ENCODE measurements around the gene FLAD1.

The FLAD1 gene

GRCh38 chr1:154951901-154952657 lies 31.1 kb upstream of the FLAD1 start:
- no peak for DNase-seq (ENCODE audit: low read depth, low spot score)
- H3K27ac ChIP-seq, result no peak overlapping the region

GRCh38 chr1:154952664-154953063 lies 30.5 kb upstream of the FLAD1 start:
- no peak for DNase-seq (ENCODE audit: low read depth, low spot score)
- no peak overlapping the region for H3K27ac ChIP-seq

DNA sequence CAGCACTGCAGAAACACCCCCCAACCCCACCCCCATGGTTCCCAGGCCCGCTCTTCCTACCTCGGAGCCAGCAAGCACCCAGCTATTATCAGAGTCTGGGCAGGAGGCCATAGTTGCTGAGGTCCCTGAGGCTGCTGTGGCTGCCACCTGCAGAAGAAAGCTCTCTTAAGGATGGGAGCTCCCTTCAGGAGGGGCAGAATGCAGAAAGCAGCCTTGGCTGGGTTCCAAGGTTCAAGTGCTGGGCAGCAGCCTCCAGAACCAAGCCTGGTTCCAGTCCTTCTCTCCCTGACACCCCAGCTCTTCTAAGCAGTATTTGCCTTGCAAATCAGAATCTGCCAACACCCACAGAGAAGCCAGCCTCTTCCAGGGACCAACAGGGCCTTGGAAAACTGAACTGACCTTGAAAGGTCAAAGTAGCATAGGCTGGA lies 29.5 kb upstream of the FLAD1 start:
- no peak for DNase-seq (ENCODE audit: low read depth, low spot score)
- H3K27ac ChIP-seq, result no peak overlapping the region

- H3K27ac ChIP-seq, result no peak overlapping the region
- DNase-seq (ENCODE audit: low read depth, low spot score), result no peak
Observed at GRCh38 chr1:154954541-154954940, 28.6 kb upstream of the FLAD1 start.

DNA sequence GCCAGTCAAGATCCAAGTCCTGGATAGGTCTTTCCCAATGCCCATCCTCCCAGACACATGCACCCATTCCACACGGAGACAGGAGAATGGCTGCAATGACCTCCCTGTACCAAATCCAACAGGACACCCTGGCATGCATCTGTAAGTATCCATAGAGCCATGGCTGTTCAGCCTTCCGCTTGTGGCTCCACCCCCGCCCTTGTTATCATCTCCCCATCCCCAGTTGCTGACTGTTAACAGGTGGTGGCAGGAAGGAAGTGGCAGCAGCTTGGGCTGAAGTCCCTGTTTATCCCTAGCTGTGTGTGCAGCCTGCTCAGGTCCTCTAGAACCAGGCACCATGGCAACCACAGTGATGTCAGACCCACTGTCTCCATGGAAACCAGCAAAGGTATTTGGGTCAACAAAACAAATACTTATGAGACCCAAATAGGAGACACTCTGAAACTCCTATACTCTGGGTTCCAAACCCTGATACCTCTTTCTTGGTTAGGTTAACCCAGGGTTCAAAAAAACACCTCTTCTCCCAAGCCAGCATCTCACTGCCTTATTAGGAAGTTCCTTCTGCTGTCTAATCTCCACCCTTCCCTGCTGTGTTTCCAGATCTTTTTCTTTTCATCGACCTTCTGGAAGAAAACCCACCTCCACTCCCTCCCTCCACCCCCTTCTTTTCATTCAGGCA lies 28.0 kb upstream of the FLAD1 start:
- DNase-seq (ENCODE audit: low read depth, low spot score), result no peak
- peak overlapping the region; percentile 40 for H3K27ac ChIP-seq

DNA sequence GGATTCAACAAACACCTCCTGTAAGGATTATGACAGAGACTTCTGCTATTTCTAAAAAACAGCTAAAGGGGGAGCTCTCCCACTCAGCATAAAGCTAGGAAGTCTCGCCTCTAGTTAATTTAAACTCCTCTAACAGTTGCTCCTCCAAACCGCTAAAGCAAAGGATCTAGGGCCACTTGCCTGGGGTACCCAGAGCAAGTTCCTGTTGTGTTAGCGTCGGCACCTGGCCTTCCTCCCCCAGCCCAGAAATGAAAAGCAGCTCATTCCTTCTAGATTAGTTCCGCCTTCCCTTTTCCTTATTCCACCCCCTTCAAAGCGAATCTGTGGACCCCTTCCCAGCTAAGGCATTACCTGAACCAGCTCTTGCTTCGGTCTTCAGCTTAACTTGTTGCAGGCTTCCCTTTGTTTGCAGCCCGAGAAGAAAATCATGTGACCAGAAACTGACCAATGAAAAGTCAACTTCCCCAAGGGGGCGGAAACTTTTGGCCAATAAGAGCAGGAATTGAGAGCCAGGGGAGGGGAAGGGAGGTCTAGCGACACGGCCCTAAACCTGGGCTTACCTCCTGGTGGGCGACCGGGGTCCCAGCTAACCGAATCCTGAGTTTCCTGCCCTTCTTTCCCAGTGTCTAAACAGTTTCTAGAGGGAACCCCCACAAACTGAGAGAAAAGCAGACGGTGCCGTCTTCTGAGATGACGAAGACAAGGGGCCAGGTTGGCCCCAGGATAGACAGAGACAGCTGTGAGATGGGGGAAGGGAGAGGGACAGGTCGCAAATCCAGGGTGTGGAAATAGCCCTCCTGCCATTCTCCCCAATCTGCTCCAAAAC lies 27.2 kb upstream of the FLAD1 start, which contains the start of gene PBXIP1:
TSS of gene PBXIP1 (minus strand) at position 382 of the 826 bp plus-strand sequence. CDS start 2,378 bp downstream, outside the sequence.
- DNase-seq (ENCODE audit: low read depth, low spot score), result no peak
- peak within 1 kb of the TSS; percentile 40 for H3K27ac ChIP-seq

- no peak for DNase-seq (ENCODE audit: low read depth, low spot score)
- peak overlapping the region; percentile 40 for H3K27ac ChIP-seq
Observed at GRCh38 chr1:154956544-154956941, 26.6 kb upstream of the FLAD1 start.

DNA sequence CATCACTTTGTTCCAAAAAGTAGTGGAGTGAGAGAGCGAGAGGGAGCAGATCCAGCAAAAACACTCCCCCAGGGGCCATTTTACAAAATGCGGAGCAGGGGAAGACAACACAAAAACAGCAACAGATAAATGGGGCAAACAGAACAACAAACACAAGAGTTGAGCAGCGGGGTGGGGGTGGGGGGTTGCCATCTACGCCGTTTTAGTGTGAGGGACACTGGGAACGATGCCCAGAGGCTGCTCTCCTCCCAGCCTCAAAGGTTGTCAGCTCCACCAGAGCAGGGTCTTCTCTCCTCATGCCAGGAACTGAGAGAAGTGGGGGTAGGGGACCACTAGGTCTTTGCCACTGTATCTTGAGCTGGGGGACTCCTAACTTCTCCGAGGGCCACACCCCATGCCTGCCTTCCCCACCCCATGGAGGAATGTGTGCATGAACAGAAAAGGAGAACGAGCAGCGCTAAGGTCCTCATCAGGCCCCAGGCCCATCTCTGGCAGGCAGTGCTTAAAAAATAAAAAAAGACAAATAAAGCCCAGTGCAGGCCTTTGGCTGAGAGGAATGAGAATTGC lies 26.0 kb upstream of the FLAD1 start:
- H3K27ac ChIP-seq, result peak overlapping the region; percentile 40

DNA sequence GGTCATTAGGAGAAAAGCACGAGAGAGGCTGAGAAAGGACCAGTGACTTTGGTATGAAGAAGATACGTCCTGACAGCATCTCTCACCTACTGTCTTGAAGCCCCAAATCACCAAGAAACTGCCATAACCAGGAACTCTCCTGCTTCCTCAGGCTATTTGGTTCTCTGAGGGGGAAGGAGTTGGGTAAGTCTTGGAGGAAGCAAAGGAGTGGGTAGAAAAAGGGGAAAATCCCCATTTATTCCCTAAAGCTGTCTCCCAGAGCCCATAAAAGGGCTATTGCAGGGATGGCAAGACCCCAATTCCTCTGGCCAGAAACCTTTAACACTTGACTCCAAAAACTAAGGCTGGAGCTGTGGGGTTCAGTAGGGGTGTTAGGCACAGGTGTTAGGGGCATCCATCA lies 25.1 kb upstream of the FLAD1 start:
- DNase-seq (ENCODE audit: low read depth, low spot score), result no peak
- H3K27ac ChIP-seq, result no peak overlapping the region

More for the DNA sequence above, 26.0 kb upstream of the FLAD1 start:
- DNase-seq (ENCODE audit: low read depth, low spot score), result no peak

GRCh38 chr1:154958681-154959425 lies 24.3 kb upstream of the FLAD1 start:
- H3K27ac ChIP-seq, result no peak overlapping the region
- no peak for DNase-seq (ENCODE audit: low read depth, low spot score)

- no peak overlapping the region for H3K27ac ChIP-seq
- no peak for DNase-seq (ENCODE audit: low read depth, low spot score)
Observed at GRCh38 chr1:154959426-154959780, 23.7 kb upstream of the FLAD1 start.

- no peak for DNase-seq (ENCODE audit: low read depth, low spot score)
- peak overlapping the region; percentile 92 for H3K27ac ChIP-seq
Observed at GRCh38 chr1:154960446-154961136, 22.6 kb upstream of the FLAD1 start.

DNA sequence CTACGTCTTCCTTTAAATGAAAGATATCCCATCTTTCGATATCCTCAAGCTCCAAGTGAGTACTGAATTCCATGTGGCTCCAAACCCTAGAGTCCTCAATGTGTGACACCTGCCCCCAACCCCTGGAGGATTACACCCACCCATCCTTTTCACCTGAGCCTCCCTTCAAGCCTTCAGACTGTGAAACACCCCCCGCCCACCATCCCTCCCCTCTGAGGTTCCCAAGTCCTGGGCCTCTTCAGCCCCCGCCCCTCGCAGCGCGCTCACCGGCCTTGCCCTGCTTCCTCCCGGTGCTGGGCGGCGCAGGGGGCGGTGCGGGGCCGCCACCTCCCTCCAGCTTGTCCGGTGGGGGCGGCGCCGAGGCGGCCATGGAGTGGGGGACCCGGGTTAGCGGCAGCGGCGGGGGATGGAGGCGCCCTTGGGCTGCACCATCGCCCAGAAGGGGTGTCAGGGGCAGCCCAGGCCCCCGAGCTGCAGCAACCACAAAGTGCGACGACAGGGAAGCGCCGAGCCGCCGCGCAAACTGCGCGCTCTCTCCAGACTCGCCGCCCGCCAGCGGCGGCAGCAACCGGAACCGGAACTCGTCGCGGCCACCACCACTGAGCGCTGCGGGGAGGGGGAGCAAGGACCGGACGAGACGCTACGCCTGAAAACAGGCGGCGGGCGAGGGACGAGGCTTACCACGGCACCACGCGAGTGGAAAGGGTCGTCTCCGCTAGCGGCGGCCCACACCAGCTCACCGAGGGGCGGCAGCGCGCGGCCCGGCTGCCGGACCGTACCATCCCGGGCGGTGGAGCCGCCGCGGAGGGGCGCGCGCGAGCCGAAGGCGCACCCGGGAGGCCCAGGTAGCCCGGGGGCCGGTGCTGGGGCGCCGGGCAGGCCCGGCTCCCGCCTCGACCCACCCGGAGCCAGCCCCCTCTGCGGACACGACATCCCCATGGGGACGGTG lies 21.7 kb upstream of the FLAD1 start, which contains the start of gene PYGO2:
TSS of gene PYGO2 (minus strand) at position 576 of the 949 bp plus-strand sequence. CDS start at position 370, 206 bp downstream.
- no peak for DNase-seq (ENCODE audit: low read depth, low spot score)

GRCh38 chr1:154962156-154962749 lies 20.9 kb upstream of the FLAD1 start:
- peak overlapping the region; percentile 92 for H3K27ac ChIP-seq
- no peak for DNase-seq (ENCODE audit: low read depth, low spot score)

More for the DNA sequence above, 21.7 kb upstream of the FLAD1 start, which contains the start of gene PYGO2:
- peak within 1 kb of the TSS; percentile 92 for H3K27ac ChIP-seq

- no peak for DNase-seq (ENCODE audit: low read depth, low spot score)
- peak overlapping the region; percentile 92 for H3K27ac ChIP-seq
Observed at GRCh38 chr1:154962795-154963330, 20.3 kb upstream of the FLAD1 start.

DNA sequence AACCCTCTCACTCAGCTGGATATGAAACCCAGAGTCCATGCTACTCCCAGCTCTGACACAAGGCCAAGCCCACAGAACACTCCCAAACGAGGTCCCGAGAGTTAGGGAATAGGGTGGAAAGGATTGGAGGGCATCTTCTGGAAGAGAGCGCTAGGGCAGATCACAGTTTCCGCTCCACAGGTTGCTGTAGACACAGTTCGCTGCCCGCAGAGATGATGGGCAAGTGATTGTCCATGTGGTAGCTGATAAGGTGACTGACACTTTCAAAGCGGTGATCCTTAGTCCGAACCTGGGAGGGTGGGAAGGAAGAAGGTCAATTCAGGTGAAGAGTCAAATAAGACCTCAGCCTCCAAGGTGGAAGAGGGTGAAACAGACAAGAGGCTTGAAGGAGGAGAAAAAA lies 19.5 kb upstream of the FLAD1 start:
- peak overlapping the region; percentile 92 for H3K27ac ChIP-seq
- no peak for DNase-seq (ENCODE audit: low read depth, low spot score)

DNA sequence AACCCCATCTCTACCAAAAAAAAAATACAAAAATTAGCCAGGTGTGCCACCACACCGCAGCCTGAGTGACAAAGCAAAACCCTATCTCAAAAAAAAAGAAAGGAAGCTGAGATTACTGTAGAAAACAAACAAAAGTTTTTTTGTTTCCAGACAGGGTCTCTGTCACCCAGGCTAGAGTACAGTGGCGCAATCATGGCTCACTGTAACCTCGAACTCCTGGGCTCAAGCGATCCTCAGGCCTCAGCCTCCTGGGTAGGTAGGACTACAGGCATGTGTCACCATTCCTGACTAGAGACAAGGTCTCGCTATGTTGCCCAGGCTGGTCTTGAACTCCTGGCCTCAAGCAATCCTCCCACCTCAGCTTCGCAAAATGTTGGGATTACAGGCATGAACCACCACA lies 18.8 kb upstream of the FLAD1 start:
- H3K27ac ChIP-seq, result peak overlapping the region; percentile 92
- no peak for DNase-seq (ENCODE audit: low read depth, low spot score)
